GM13976 (cell line): Measurements from ENCODE around the gene ACP5.
"Not testable (repeated sequence)": the region's sequence is repeated elsewhere in the genome, so short reads cannot be mapped to it uniquely, and the experiment has no call there.

ENCODE experiments used
- DNase-seq: peaks from one replicate; pipeline ENCODE4 v3.0.0; 2012; ENCODE audit warnings: low spot score
- CTCF ChIP-seq: IDR thresholded peaks from 2 replicates; pipeline ENCODE4 v1.5.1; 2012; ENCODE audit warnings: borderline replicate concordance, mild to moderate bottlenecking; ENCODE audit not compliant: insufficient read depth; ENCODE audit errors: extremely low read depth, missing control alignments, control extremely low read depth
- in situ Hi-C: fragments of 300-500 bp; cut with MboI; formaldehyde crosslinking; loops from one replicate; pipeline ENCODE4 v1.12.0; 2022; ENCODE audit warnings: low sequenced_read_pairs, mixed read lengths, inconsistent platforms; ENCODE audit not compliant: unreplicated experiment

Gene ACP5

GRCh38 chr19:11566164-11566563 is 11.3 kb downstream of the ACP5 start:
- TF ChIP-seq CTCF: no peak
- in situ Hi-C loops: no loop called here
- no peak for DNase-seq

DNA sequence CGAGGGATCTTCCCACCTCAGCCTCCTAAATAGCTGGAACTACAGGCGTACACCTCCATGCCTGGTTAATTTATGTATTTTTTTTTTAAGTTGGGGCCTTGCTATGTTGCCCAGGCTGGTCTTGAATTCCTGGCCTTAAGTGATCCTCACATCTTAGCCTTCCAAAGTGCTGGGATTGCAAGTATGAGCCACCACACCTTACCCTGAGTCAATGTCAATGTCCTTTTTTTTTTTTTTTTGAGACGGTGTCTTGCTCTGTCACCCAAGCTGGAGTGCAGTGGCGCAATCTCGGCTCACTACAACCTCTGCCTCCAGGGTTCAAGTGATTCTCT is 11.8 kb downstream of the ACP5 start:
- in situ Hi-C loops, DNase-seq: not testable (repeated sequence)

DNA sequence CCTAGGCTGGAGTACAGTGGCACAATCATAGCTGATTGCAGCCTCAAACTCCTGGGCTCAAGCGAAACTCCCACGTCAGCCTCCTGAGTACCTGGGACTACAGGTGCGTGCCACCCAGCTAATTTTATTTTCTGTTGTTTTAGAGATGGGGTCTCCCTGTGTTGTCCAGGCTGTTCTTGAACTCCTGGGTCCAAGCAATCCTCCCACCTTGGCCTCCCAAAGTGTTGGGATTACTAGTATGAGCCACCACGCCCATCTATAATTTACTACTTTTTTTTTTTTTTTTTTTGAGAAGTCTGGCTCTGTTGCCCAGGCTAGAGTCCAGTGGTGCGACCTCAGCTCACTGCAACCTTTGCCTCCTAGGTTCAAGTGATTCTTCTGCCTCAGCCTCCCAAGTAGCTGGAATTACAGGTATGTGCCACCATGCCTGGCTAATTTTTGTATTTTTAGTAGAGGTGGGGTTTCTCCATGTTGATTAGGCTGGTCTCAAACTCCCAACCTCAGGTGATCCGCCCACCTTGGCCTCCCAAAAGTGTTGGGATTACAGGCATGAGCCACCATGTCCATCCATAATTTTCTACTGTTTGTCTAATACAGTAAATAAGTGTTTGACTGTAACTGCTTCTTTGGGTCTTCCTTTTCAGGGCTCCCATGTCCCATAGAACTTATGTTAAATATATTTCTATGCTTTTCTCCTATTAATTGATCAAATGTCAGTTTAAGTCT is 13.2 kb downstream of the ACP5 start:
- in situ Hi-C loops, DNase-seq: not testable (repeated sequence)

DNA sequence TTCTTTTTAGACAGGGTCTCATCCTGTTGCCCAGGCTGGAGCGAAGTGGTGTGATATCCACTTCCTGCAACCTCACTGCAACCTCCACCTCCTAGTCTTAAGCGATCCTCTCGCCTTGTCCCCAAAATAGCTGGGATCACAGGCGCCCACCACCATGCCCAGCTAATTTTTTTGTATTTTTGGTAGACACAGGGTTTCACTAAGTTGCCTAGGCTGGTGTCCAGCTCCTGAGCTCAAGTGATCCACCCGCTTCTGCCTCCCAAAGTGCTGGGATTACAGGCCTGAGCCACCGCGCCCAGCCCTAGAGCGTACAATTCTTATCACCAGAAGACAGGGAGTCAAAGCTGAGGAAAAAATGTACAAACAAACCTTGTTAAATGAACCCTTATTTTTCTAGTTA is 13.9 kb downstream of the ACP5 start:
- in situ Hi-C loops: no loop called here
- no peak for DNase-seq

GRCh38 chr19:11560404-11561051 is 16.9 kb downstream of the ACP5 start:
- in situ Hi-C loops: no loop called here
- peak; percentile 76 for DNase-seq

More for the DNA sequence above, 13.9 kb downstream of the ACP5 start:
- no peak for TF ChIP-seq CTCF

DNA sequence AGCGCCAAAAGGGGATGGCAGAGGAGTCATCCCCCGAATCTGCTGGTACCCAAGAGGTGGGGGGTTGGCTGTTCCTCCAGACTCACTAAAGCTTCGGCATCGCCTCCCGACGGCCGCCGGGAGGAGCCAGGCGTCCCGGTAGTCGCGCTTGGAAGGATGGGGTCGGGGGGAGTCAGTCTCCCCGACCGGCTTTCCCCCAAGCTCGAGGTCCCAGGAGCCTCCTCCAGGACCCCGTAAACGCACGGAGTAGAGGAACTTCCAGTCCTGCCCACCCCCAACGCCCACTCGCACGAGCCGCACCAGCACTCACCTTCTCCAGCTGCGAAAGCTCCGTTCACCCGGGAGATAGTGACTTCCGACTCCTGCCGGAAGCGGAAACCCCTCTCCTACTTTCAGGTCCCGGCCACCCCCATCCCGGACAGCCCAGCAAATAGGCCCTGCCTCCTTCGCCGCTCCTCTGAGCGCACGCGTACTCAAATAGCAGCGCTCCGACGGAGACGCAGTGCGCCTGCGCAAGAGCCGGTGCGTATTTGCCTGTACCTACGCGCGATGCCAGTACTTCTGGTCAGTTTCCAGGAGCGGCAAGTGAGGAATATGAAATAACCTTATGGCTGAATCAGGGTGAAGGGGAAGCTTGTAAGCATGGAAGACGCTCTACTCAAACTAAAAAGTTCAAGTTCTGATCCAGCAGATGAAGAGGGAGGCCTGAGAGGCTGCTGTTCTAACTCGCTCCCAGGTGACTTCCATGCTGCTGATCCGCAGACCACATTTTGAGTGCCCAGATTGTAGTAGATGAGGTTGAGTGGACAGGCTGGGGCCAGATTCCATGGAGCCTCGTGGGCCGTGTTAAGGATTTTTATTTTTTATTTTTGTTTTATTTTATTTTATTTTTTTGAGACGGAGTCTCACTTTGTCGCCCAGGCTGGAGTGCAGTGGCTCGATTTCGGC is 18.3 kb downstream of the ACP5 start, which contains the start of gene ELOF1:
Gene ELOF1, minus strand, starts transcription at position 350 of the 948 bp plus-strand sequence. CDS start 4,883 bp downstream, outside the sequence.
- TF ChIP-seq CTCF: no peak
- in situ Hi-C loops: no loop called here
- DNase-seq: peak; percentile 98

More at GRCh38 chr19:11560404-11561051, 16.9 kb downstream of the ACP5 start:
- peak; percentile 49 for TF ChIP-seq CTCF

DNA sequence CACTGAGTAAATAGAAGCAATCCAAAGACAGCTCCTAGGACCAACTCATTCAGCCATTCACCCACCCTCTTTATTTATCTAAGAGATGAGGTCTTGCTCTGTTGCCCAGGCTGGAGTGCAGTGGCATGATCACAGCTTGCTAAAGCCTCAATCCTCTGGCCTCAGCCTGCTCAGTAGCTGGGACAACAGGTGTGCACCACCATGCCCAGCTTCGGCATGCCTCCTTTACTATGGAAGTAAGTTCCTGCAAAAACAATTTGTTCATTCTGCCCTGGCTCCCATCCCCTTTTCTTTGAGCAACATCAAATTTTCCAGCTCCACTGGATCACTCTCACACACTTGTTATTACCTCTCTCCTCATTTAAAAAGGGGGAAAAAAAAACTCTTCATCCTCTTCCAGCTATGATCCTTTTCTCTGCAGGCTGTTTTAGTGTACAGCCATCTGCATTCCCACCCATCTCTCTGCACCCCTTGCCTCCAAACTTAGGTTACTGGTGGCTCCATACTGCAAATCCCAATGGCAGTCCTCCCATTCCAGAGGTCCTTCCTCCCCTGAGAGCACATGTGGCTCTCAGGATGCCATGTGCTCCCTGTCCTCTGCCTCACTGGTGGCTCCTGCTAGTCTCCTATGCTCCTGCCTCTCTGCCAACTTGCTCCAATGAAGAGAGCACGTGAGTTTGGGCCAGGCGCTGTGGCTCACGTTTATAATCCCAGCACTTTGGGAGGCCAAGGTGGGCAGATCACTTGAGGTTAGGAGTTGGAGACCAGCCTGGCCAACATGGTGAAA is 20.6 kb downstream of the ACP5 start:
- in situ Hi-C loops: no loop called here
- no peak for DNase-seq
- no peak for TF ChIP-seq CTCF
